ENCODE data around the gene ADCY3.

Gene ADCY3

DNA sequence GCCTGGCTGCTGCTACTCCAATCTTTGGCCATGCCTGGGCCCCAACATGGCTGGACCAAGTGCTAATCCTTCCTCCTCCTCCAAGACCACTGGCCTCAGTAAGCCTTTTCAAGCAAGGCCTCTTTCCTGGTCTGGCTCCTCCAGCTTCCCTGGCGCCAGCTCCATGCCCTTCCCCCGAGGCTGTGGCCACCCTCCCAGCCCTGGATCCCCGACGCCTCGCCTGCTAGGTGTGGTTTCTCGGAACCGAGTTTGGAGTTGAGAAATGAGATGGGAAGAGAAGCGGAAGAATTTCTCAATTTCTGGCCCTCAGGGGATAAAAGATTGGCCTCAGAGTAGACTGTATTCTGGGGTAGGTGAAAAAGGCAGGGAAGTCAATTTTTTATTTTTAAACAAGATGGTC lies 46.4 kb downstream of the ADCY3 start:
- TF ChIP-seq, protein P1, sequence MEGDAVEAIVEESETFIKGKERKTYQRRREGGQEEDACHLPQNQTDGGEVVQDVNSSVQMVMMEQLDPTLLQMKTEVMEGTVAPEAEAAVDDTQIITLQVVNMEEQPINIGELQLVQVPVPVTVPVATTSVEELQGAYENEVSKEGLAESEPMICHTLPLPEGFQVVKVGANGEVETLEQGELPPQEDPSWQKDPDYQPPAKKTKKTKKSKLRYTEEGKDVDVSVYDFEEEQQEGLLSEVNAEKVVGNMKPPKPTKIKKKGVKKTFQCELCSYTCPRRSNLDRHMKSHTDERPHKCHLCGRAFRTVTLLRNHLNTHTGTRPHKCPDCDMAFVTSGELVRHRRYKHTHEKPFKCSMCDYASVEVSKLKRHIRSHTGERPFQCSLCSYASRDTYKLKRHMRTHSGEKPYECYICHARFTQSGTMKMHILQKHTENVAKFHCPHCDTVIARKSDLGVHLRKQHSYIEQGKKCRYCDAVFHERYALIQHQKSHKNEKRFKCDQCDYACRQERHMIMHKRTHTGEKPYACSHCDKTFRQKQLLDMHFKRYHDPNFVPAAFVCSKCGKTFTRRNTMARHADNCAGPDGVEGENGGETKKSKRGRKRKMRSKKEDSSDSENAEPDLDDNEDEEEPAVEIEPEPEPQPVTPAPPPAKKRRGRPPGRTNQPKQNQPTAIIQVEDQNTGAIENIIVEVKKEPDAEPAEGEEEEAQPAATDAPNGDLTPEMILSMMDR (IDR thresholded peaks at IDR 0.05; ENCODE audit: borderline replicate concordance, insufficient read depth, low read depth, low read length): no peak
- H3K4me3 ChIP-seq (ENCODE audit: low read depth, low read length): no peak overlapping the region

DNA sequence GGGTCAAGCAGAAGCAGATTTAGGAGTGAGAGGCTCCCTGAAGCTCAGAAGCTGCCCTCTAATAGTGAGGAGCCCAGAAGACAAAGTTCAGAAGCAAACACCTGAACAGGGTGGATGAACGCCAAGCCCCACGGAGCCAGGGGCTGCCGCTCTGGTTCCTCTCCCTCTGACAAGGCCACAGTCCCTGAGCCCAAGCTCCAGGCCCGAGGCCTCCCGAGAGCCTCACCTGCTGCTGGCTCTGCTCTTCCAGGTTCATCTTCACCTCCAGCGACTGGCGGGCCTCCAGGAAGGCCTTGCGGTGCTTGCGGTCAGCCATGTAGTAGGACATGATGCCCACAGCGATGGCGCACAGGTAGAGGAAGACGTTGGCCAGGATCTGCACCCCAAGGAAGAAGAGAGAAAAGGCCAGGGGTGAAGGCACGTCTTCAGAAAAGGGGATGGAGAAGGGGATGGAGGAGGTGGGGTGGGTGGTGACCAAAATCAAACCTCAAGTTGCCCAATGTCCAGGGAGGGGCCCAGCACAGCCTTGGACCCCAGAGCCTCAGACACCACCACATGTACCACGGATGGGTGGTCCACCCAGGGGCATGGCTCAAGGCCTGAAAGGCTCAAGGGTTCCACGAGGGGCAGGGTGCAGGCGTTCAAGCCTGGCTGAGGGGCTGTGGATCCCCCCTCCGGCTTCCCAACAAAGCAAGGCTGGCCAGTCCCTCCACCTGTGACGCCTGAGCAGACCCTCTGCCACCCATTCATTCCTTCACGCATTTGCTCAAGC lies 47.5 kb downstream of the ADCY3 start:
- TF ChIP-seq, protein P1 (IDR thresholded peaks at IDR 0.05; ENCODE audit: borderline replicate concordance, insufficient read depth, low read depth, low read length): no peak
- no peak overlapping the region for H3K4me3 ChIP-seq (ENCODE audit: low read depth, low read length)

GRCh38 chr2:24871852-24872333 lies 48.1 kb downstream of the ADCY3 start:
- TF ChIP-seq, protein P1 (IDR thresholded peaks at IDR 0.05; ENCODE audit: borderline replicate concordance, insufficient read depth, low read depth, low read length): no peak
- H3K4me3 ChIP-seq (ENCODE audit: low read depth, low read length): no peak overlapping the region

- no peak overlapping the region for H3K4me3 ChIP-seq (ENCODE audit: low read depth, low read length)
- TF ChIP-seq, protein P1 (IDR thresholded peaks at IDR 0.05; ENCODE audit: borderline replicate concordance, insufficient read depth, low read depth, low read length): no peak
These were observed 48.9 kb downstream of the ADCY3 start for GRCh38 chr2:24870891-24871705.

GRCh38 chr2:24870440-24870839 lies 49.6 kb downstream of the ADCY3 start:
- no peak overlapping the region for H3K4me3 ChIP-seq (ENCODE audit: low read depth, low read length)
- TF ChIP-seq, protein P1 (IDR thresholded peaks at IDR 0.05; ENCODE audit: borderline replicate concordance, insufficient read depth, low read depth, low read length): no peak

GRCh38 chr2:24866946-24867345 lies 53.1 kb downstream of the ADCY3 start:
- H3K4me3 ChIP-seq (ENCODE audit: low read depth, low read length): no peak overlapping the region
- TF ChIP-seq, protein P1 (IDR thresholded peaks at IDR 0.05; ENCODE audit: borderline replicate concordance, insufficient read depth, low read depth, low read length): no peak
